Trophoblast cell (in vitro differentiated cells and primary cell): ENCODE measurements around the gene RGS16.
A peak's percentile ranks its signal among the peaks of the same experiment; 100 is the strongest.
"Not testable (repeated sequence)": the region's sequence is repeated elsewhere in the genome, so short reads cannot be mapped to it uniquely, and the experiment has no call there.

Experiments used
- DNase-seq, 2 donors: peaks; one replicate each; pipeline ENCODE4 v3.0.0-alpha.2; 2016
- H2AFZ ChIP-seq: 2 replicates; pipeline ENCODE4 v1.6.1; 2013; ENCODE audit warnings: low read length, moderate library complexity, mild to moderate bottlenecking; ENCODE audit not compliant: insufficient read depth, poor library complexity
- H2AK5ac ChIP-seq: 2 replicates; pipeline ENCODE4 v1.6.1; 2013; ENCODE audit warnings: mild to moderate bottlenecking, low read length
- H2BK120ac ChIP-seq: 2 replicates; pipeline ENCODE4 v1.6.1; 2013; ENCODE audit warnings: low read length, mild to moderate bottlenecking, moderate library complexity; ENCODE audit not compliant: insufficient read depth, poor library complexity
- H2BK12ac ChIP-seq: 2 replicates; pipeline ENCODE4 v1.6.1; 2013; ENCODE audit warnings: mild to moderate bottlenecking, low read length, moderate library complexity
- H2BK5ac ChIP-seq: 2 replicates; pipeline ENCODE4 v1.6.1; 2013; ENCODE audit warnings: low read length, low read depth, moderate library complexity, mild to moderate bottlenecking; ENCODE audit not compliant: poor library complexity
- H3K14ac ChIP-seq: 2 replicates; pipeline ENCODE4 v1.6.1; 2013; ENCODE audit warnings: mild to moderate bottlenecking, low read length
- H3K18ac ChIP-seq: 2 replicates; pipeline ENCODE4 v1.6.1; 2013; ENCODE audit warnings: mild to moderate bottlenecking, low read length
- H3K23ac ChIP-seq: 2 replicates; pipeline ENCODE4 v1.6.1; 2013; ENCODE audit warnings: low read length
- H3K27ac ChIP-seq: 2 replicates; pipeline ENCODE4 v1.5.1; 2013; ENCODE audit warnings: low read depth, mild to moderate bottlenecking, inconsistent platforms, low read length, moderate library complexity
- H3K27me3 ChIP-seq: 2 replicates; pipeline ENCODE4 v1.6.1; 2013; ENCODE audit warnings: inconsistent platforms, mild to moderate bottlenecking, low read length, moderate library complexity; ENCODE audit not compliant: insufficient read depth
- H3K36me3 ChIP-seq, 2 experiments: 1 replicate in 1 of 2; 2 replicates in 1 of 2; pipeline ENCODE4 v1.6.1; 2013; ENCODE audit warnings: low read length in 2 of 2, mild to moderate bottlenecking in 2 of 2, moderate library complexity in 1 of 2; ENCODE audit not compliant: insufficient read depth in 2 of 2, control insufficient read depth in 1 of 2
- H3K4ac ChIP-seq: 2 replicates; pipeline ENCODE4 v1.6.1; 2013; ENCODE audit warnings: low read depth, mild to moderate bottlenecking, low read length, moderate library complexity
- H3K4me1 ChIP-seq, 2 experiments: 1 replicate in 1 of 2; 2 replicates in 1 of 2; pipeline ENCODE4 v1.6.1; 2013; ENCODE audit warnings: low read length in 2 of 2, mild to moderate bottlenecking in 2 of 2, moderate library complexity in 1 of 2; ENCODE audit not compliant: insufficient read depth in 2 of 2, control insufficient read depth in 1 of 2
- H3K4me2 ChIP-seq: 2 replicates; pipeline ENCODE4 v1.6.1; 2013; ENCODE audit warnings: inconsistent platforms, mild to moderate bottlenecking, low read length, moderate library complexity
- H3K4me3 ChIP-seq: 2 replicates; pipeline ENCODE4 v1.5.1; 2013; ENCODE audit warnings: mild to moderate bottlenecking, low read depth, low read length, inconsistent platforms
- H3K79me1 ChIP-seq: one replicate; pipeline ENCODE4 v1.6.1; 2013; ENCODE audit warnings: low read length
- H3K79me2 ChIP-seq: 2 replicates; pipeline ENCODE4 v1.6.1; 2013; ENCODE audit warnings: low read length, mild to moderate bottlenecking; ENCODE audit not compliant: control insufficient read depth, insufficient read depth, poor library complexity
- H3K9ac ChIP-seq: 2 replicates; pipeline ENCODE4 v1.6.1; 2013; ENCODE audit warnings: mild to moderate bottlenecking, low read length
- H3K9me3 ChIP-seq: 2 replicates; pipeline ENCODE4 v1.6.1; 2013; ENCODE audit warnings: low read depth, mild to moderate bottlenecking, control low read depth, inconsistent platforms, low read length; ENCODE audit not compliant: insufficient read depth
- H4K12ac ChIP-seq: 2 replicates; pipeline ENCODE4 v1.6.1; 2013; ENCODE audit warnings: low read depth, mild to moderate bottlenecking, low read length, moderate library complexity
- H4K8ac ChIP-seq: 2 replicates; pipeline ENCODE4 v1.6.1; 2013; ENCODE audit warnings: low read depth, mild to moderate bottlenecking, low read length, moderate library complexity
- H4K91ac ChIP-seq: one replicate; pipeline ENCODE4 v1.6.1; 2013; ENCODE audit warnings: low read depth, mild to moderate bottlenecking, low read length, moderate library complexity
- WGBS: extraction: QIAGEN DNeasy Blood & Tissue Kit; methylation state at CpG from one replicate; pipeline ENCODE4 v1.1.7; 2013; ENCODE audit warnings: missing lambda C conversion rate; ENCODE audit not compliant: insufficient read length, insufficient coverage; ENCODE audit errors: extremely low coverage; 5-methylcytosine and 5-hydroxymethylcytosine counted together

The RGS16 gene

GRCh38 chr1:182633031-182633430 is 28.8 kb upstream of the RGS16 start:
- Histone ChIP-seq H3K27ac (peak overlapping the region; percentile 96), H3K79me1 (peaks cover 31% of the 10 kb centered on the region), H3K4ac (no peak overlapping the region), H4K8ac (peak overlapping the region; percentile 69), H3K4me3 (no peak overlapping the region), H4K91ac (peak overlapping the region; percentile 82), H3K23ac (no peak overlapping the region), H3K9ac (no peak overlapping the region), H3K79me2 (peaks cover 2% of the 10 kb centered on the region), H3K14ac (no peak overlapping the region), H3K4me1 (peaks cover 25 to 39% of the 10 kb centered on the region in 2 experiments), H2BK120ac (peak overlapping the region; percentile 69), H3K4me2 (no peak overlapping the region), H3K9me3 (no peaks in the 10 kb centered on the region), H3K27me3 (no peaks in the 10 kb centered on the region), H2BK12ac (no peak overlapping the region), H2AK5ac (no peak overlapping the region), H4K12ac (no peak overlapping the region), H2AFZ (no peak overlapping the region), H2BK5ac (peak overlapping the region; percentile 91), H3K18ac (no peak overlapping the region), H3K36me3 (no peaks in the 10 kb centered on the region)
- DNase-seq, result no peak

GRCh38 chr1:182632441-182632857 is 28.3 kb upstream of the RGS16 start:
- not testable (repeated sequence) for H2BK5ac ChIP-seq, H3K9me3 ChIP-seq, H3K27me3 ChIP-seq, H3K9ac ChIP-seq, H3K4ac ChIP-seq, H4K91ac ChIP-seq, H3K23ac ChIP-seq, H3K4me2 ChIP-seq, H4K12ac ChIP-seq, H2AK5ac ChIP-seq, H3K18ac ChIP-seq, H3K79me2 ChIP-seq, H3K36me3 ChIP-seq, H4K8ac ChIP-seq, DNase-seq, H2AFZ ChIP-seq, H3K14ac ChIP-seq, H3K4me3 ChIP-seq, H2BK120ac ChIP-seq, H2BK12ac ChIP-seq
- WGBS, result no CpG with 5 or more reads among the region's 12 CpGs
- Histone ChIP-seq H3K27ac (peak overlapping the region; percentile 40), H3K79me1 (peaks cover 31% of the 10 kb centered on the region), H3K4me1 (peaks cover 25 to 39% of the 10 kb centered on the region in 2 experiments)

GRCh38 chr1:182631954-182632353 is 27.8 kb upstream of the RGS16 start:
- Histone ChIP-seq H2BK12ac (no peak overlapping the region), H3K27ac (no peak overlapping the region), H2BK5ac (no peak overlapping the region), H3K79me1 (peaks cover 32% of the 10 kb centered on the region), H4K12ac (no peak overlapping the region), H4K91ac (no peak overlapping the region), H3K4me1 (peaks cover 25 to 37% of the 10 kb centered on the region in 2 experiments), H3K4me2 (no peak overlapping the region), H3K23ac (no peak overlapping the region), H2AK5ac (no peak overlapping the region), H3K9ac (no peak overlapping the region), H2AFZ (no peak overlapping the region), H3K36me3 (no peaks in the 10 kb centered on the region), H3K18ac (no peak overlapping the region), H4K8ac (no peak overlapping the region), H3K4me3 (no peak overlapping the region), H3K14ac (no peak overlapping the region), H3K27me3 (no peaks in the 10 kb centered on the region), H2BK120ac (no peak overlapping the region), H3K4ac (no peak overlapping the region), H3K9me3 (no peaks in the 10 kb centered on the region), H3K79me2 (peaks cover 2% of the 10 kb centered on the region)
- no peak for DNase-seq
- WGBS, result 100% methylated on average over 1 of the region's 1 CpG

- H3K27ac ChIP-seq, result peak overlapping the region; percentile 67
- DNase-seq, result no peak
- peak overlapping the region; percentile 4 for H3K4me2 ChIP-seq
- H2BK12ac ChIP-seq, result peak overlapping the region; percentile 88
- H2BK120ac ChIP-seq, result peak overlapping the region; percentile 95
- H3K36me3 ChIP-seq, result no peaks in the 10 kb centered on the region
- peak overlapping the region; percentile 37 for H3K4ac ChIP-seq
- H4K91ac ChIP-seq, result peak overlapping the region; percentile 93
- no peak overlapping the region for H3K23ac ChIP-seq
- H4K8ac ChIP-seq, result no peak overlapping the region
- peak overlapping the region; percentile 81 for H2AK5ac ChIP-seq
- H3K4me3 ChIP-seq, result no peak overlapping the region
- H3K27me3 ChIP-seq, result no peaks in the 10 kb centered on the region
- H4K12ac ChIP-seq, result no peak overlapping the region
- peak overlapping the region; percentile 75 for H3K14ac ChIP-seq
- H3K79me2 ChIP-seq, result peaks cover 2% of the 10 kb centered on the region
- H2AFZ ChIP-seq, result no peak overlapping the region
- H3K9ac ChIP-seq, result no peak overlapping the region
- H3K4me1 ChIP-seq, result peaks cover 25 to 35% of the 10 kb centered on the region in 2 experiments
- H3K79me1 ChIP-seq, result peaks cover 35% of the 10 kb centered on the region
- no peak overlapping the region for H3K18ac ChIP-seq
- H3K9me3 ChIP-seq, result no peaks in the 10 kb centered on the region
- peak overlapping the region; percentile 85 for H2BK5ac ChIP-seq
These were observed 27.0 kb upstream of the RGS16 start for GRCh38 chr1:182631053-182631677.
